Measurements from ENCODE around the gene KHDRBS1.
"Not testable (repeated sequence)": the region's sequence is repeated elsewhere in the genome, so short reads cannot be mapped to it uniquely, and the experiment has no call there.

The KHDRBS1 gene, protein sequence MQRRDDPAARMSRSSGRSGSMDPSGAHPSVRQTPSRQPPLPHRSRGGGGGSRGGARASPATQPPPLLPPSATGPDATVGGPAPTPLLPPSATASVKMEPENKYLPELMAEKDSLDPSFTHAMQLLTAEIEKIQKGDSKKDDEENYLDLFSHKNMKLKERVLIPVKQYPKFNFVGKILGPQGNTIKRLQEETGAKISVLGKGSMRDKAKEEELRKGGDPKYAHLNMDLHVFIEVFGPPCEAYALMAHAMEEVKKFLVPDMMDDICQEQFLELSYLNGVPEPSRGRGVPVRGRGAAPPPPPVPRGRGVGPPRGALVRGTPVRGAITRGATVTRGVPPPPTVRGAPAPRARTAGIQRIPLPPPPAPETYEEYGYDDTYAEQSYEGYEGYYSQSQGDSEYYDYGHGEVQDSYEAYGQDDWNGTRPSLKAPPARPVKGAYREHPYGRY

GRCh38 chr1:32013386-32014198 lies at the start of gene KHDRBS1:
TSS of gene KHDRBS1 (plus strand) at chr1:32013868. CDS start at chr1:32013996, 128 bp downstream.
- peak; percentile 100 for DNase-seq

DNA sequence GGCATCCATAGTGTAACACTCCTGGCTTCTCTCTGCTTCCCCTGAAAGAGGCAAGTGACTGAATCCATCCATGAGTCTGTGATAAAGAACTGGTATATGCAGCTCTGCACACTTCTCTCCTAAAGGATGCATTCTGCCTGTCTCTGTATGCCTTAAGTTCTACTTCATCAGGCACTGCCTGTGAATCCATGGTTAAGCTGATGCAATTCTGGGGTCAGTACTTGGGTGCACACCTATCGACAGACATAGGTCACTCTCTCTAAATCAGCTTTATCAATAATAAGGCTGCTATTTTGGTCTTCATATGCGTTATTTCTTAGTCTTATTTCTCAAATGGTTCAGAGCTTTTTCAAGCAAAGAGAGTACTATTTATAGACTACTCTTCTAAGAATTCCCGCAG lies 42.8 kb upstream of the KHDRBS1 start:
- no peak for DNase-seq

- DNase-seq, result no peak
Measured at GRCh38 chr1:31976401-31976800, 37.3 kb upstream of the KHDRBS1 start.

DNA sequence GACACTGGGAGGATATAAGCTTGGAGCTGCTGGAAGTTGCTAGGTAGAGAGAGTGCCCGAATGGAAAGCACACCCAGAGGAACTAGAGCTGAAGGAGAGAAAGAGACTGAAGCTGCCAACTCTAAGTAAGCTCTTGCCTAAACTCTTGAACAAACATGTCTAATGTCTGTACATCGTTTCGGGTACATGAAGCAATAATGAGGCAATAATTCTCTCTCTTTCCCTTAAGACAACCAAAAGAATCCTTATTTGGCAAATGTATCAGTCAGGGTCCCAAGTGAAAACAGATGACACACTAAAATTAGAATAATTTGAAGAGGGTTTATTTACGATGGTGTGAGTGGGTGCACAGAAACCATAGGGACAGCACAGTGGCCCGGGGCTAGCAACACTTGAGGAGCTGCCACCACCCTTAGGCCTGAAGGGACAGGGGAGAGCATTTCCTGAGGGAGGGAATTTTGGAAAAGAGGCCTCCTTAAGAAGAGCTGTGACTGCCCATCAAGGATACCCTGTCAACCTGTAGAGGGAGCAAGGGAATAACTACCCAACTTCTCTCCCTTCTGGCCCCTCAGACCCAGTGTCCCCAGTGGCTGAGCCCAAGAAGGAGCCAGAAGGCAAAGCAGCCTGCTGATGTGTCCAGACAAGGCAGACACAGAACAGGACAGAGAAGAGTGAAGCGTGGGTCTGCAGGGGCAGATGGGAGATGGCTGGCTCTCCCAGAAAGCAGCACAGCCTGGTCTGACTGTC lies 36.1 kb upstream of the KHDRBS1 start:
- peak; percentile 24 for DNase-seq

GRCh38 chr1:31978843-31979400 lies 34.7 kb upstream of the KHDRBS1 start:
- DNase-seq, result no peak

DNA sequence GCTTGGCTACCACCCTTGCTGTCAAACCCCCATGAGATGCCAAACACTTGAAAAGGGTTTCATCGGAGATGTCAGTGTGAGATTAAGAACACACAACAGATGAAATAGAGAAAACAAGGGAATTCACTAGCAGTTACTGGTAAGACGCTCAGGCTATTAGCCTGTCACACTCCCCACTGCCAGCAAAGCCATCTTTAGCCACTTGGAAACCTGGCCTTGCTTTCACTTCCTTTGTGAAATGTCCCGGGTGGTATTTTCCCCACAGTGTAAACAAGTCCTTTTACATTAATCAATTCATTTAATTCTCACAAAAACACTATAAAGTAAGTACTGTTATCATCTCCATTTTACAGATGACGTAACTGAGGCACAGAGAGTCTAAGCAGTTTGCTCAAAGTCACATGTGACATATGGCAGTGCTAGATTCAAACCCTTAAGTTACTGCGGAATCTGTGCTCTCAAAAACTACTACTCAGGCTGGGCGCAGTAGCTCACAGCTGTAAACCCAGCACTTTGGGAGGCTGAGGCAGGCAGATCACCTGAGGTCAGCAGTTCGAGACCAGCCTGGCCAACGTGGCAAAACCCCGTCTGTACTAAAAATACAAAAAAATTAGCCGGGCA lies 32.7 kb upstream of the KHDRBS1 start:
- DNase-seq, result no peak

DNA sequence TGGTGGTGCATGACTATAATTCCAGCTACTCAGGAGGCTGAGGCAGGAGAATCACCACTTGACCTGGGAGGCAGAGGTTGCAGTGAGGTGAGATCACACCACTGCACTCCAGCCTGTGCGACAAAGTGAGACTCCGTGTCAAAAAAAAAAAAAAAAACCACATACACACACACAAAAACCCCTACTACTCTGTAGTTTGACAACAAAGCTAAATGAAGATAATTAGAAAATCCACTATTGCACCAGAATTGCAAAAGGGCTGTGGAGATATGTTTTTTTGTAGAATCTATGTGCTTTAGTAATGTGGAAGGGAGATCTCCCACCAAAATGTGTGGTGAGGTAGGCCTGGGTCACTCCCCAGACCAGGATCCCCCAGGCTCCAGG lies 32.2 kb upstream of the KHDRBS1 start:
- DNase-seq, result no peak

DNA sequence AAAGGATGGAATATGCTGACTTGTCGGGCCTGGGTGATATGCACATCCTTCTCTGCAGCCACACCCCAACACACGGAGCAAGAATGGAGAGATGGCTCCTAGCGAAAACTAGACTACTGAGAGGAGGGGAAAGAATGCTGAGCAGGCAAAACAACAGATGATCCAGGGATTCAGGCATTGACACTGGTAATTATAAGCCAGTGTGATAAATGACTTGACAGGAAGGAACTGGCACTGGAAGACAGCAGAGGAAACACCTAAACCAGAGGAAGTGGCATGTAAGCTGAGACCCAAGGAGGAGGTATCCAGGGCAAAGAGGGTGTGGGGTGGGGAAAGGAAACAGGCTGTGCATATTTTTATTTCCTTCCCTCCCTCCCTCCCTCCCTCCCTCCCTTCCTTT lies 31.7 kb upstream of the KHDRBS1 start:
- DNase-seq, result peak; percentile 77

DNA sequence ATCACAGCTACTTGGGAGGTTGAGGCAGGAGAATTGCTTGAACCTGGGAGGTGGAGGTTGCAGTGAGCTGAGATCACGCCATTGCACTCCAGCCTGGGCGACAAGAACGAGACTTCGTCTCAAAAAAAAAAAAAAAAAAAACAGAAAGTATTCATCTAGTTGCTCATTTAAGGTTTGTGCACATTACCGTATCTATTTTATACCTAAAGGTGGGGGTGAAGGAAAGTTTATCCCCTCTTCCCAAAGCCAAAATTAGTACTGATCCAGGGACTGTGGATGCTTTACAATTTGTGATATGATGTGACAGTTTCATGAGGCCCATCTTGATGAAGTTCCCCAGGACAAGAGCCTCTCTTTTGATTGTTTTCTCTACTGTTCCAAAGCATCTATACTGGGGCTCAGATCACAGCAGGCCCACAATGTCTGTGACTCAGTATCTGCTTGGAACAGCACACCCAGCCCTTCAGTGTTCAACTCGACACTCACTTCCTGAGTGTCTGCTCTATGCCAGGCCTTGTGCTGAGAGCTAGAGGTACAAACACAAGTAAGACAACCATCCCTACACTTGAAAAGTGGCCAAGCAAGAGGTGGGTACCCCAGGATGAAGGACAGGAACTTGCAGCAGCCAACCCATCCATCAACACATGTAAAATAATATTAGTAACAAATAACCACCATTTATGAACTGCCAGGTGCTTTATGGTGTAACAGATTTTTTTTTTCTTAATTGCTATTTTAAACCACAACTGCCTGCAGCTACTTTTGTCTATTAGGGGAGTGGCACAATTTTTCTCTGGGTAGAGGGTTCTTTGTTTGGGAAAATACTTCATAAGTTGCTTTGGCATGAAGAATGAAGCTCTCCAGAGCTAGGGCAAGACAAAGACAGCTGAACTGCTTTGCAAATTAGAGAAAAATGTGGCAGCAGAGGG lies 29.0 kb upstream of the KHDRBS1 start:
- DNase-seq, result no peak

DNA sequence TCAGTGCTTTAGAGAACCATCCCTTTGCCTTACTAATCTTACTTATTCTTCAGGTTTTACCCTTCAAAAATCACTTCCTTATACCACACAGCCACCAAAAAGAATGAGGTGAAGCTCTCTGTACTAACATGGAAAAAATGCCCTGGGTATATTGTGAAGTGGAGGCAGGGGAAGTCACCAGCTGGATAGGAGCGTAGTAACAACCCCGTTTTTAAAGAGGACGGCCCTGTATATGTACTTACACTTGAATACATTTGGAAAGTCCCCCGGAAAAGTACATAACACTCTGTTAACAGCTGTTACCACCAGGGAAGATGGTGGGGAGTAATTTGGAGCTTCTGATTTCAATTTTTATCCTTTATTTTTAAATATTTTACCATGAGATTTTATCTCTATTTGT lies 28.2 kb upstream of the KHDRBS1 start:
- no peak for DNase-seq

DNA sequence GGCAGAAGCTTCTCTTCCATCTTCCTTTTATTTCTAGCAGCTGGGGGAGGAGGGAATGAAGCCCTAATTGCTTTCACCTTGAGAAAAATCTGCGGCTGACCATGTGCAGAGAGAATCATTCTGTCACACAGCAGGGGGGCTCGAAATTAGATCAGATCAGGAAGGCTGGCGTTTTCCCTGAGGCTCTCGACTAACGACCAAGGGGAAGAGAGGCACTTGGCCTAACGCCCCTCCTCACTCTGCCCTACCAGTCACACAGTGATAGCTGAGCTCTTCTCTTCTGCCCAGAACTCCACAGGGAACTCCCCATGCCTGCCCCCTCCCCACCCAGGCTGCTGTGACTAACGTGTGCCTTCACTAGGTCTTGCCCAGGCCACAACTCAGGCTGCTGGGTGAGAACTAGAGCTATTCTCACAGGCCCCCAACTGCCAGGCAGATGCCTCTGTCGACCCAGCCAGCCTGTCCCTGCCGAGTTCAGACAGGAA lies 26.5 kb upstream of the KHDRBS1 start:
- DNase-seq, result no peak

DNA sequence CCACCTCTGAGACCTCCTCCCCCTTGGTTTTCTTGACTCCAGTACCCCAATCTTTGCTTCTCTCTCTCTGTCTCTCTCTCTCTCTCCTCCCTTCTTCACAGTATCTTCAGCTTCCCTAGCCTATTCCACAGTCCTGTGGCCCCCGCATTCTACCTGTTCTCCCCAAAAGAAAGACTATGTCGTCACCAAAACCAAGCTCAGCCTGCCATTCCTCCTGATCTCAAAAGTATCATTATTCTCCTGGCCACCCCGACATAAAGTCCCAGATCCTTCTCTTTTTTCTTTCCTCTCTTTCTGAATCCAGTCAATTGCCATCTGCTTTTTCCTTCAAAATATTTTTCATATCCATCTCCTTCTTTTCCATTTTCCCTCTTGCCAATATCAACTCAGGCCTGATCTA lies 23.7 kb upstream of the KHDRBS1 start:
- no peak for DNase-seq

DNA sequence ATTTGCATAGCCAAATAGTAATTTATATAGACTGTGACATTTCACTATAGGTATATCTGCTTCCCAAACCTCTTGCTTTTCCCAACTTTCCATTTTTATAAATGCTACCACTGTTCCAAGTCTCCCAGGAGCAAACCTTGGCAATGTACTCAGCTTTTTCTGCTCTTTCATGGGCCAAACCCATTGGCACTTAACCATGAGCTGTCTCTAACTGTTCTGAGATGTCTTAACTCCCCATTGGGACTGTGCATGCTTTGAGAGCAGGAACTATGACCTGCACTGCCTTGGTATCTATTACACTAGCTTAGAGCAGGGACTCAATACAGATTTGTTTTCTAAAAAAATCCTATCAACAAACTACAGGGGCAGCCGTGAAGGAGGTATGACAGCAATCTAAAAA lies 22.5 kb upstream of the KHDRBS1 start:
- no peak for DNase-seq

DNA sequence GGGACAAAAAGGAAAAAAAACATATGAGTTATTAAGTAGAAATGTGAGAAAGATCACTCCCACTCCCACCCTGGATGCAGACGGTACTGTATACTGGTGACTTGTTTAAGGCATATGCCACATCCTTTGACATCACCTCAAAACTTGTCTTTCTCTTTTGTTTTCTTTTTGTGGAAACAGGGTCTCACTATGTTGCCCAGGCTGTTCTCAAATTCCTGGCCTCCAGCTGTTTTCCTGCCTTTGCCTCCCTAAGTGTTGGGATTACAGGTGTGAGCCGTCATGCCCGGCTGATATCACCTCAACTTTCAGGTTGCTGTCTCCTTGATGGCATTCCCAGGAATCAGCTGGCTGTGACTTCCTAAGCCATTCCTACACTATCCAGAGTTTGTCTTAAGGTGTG lies 18.4 kb upstream of the KHDRBS1 start:
- no peak for DNase-seq

DNA sequence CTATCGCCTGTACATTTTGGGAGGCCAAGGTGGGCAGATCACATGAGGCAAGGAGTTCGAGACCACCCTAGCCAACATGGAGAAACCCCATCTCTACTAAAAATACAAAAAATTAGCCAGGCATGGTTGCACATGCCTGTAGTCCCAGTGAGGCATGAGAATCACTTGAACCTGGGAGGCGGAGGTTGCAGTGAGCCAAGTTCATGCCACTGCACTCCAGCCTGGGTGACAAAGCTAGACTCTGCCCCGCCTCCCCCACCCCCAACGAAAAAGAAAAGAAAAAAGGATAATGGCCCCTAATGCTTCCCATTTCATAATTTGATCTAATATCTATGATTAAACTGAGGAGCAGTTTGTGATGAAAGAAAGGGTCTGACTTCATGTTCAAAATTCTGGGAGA lies 17.5 kb upstream of the KHDRBS1 start:
- DNase-seq, result not testable (repeated sequence)

DNA sequence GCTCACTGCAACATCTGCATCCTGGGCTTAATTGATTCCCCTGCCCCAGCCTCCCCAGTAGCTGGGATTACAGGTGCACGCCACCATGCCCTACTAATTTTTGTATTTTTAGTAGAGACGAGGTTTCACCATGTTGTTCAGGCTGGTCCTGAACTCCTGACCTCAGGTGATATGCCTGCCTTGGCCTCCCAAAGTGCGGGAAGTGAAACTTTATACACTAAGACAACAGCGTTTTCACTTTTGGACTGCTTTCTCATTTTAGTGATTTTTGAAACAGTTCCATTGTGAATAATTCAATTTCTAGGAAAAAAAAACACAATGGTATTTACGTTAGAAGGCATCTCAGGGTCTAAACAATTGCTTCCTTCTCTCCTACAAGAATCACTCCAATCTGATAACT lies 11.8 kb upstream of the KHDRBS1 start:
- DNase-seq, result no peak

GRCh38 chr1:32002285-32002684 lies 11.4 kb upstream of the KHDRBS1 start:
- DNase-seq, result not testable (repeated sequence)

DNA sequence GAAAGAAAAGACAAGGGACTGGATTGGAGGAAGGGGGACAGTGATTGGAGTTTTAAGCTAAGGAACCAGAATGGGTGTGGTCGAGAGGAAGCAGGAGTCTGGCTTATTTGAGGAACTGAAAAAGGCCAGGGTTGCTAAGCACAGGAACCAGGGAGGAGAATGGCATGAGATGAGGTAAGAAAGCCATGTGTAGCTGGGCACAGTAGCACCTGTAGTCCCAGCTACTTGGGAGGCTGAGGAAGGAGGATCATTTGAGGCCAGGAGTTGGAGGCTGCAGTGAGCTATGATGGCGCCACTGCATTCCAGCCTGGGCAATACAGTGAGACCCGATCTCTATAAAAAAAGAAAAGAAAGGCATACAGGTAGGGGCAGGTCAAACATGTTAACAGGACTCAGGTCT lies 8.1 kb upstream of the KHDRBS1 start:
- no peak for DNase-seq

DNA sequence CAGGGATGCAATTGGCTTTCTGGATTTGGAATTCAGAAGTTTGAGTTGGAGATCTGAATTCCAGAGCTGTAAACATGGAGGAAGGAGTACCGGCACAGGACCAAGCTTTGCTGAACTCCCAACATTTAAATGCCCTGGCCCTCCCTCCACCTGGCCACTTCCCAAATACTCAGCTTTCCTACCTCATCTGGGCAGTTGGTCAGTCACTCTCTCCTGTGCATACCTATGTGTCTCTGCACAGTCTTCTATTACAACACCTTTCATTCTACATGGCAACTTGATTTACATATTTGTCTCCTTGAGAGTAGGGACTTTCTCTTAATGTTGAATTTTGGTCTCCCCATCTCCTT lies 6.1 kb upstream of the KHDRBS1 start:
- no peak for DNase-seq

DNA sequence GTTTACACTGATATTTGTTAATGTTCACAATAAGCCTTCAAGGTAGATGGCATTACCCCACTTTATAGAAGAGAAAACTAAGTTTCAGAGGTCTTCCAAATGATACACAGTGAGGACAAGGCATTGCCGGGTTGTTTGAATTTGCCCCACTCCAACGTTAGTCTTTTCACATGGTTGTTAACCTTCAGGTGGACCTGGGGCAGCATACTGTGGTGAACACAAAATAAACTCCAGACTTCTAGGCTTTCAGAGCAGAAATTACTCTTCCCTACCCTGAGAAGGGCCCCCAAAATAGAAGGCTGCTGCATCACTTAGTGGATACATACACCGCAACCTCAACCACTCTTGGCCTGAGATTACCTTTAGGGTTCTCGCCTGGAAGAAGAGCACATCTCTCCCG lies 3.4 kb upstream of the KHDRBS1 start:
- DNase-seq, result no peak

GRCh38 chr1:32012709-32013385 lies 821 bp upstream of the KHDRBS1 start:
- no peak for DNase-seq

Measured in GDM1 (cell line).